GM21390 (cell line): ENCODE data around the gene SUCLA2.
"Not testable (repeated sequence)": the region's sequence is repeated elsewhere in the genome, so short reads cannot be mapped to it uniquely, and the experiment has no call there.

ENCODE experiments used
- ATAC-seq: cut with Tn5 transposase; IDR thresholded peaks from one replicate; pipeline ENCODE4 v1.9.1; 2021; ENCODE audit not compliant: unreplicated experiment

Gene SUCLA2

DNA sequence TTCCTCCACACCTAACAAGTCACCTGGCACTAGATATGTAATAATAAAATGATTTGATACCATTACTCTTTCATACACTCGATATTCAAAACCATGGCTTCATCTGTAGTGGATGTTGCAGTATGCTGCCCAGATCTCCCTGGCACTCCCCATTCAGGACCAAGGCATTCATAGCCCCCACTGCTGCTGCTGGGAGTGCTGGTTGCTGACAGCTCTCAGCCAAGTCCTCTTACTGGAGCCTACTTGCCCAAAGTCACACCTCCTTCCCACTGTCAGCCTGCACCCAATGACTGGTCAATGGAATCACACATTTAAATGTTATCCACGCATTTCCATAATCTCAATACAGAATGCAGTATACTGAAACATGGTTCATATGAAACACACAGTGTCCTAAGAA lies 3.7 kb downstream of the SUCLA2 start:
- no peak for ATAC-seq

GRCh38 chr13:47991859-47992258 lies 9.2 kb downstream of the SUCLA2 start:
- ATAC-seq = no peak

DNA sequence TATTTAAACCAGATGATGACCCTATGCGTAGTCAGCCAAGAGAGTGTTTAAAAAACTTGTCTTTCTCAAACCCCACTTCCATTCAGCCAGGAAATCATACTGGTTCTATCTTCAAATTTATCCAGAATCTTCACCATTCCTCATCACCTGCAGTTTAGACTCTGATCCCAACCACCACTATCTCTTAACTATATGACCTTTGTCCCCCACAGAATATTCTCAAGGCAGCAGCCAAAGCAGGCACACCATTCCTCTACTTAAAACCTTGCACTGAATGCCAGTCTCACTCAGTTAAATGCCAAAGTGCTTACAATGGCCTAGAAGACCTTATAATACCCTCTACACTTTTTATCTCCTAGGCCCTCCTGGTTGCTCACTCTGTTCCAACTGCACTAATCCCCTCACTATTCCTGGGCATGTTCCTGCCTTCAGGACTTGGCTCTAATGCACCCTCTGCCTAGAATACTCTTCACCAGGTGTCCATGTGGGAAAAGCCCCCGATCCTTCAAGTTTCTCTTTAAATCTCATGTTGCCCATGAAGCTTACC lies 10.1 kb downstream of the SUCLA2 start:
- ATAC-seq = no peak

DNA sequence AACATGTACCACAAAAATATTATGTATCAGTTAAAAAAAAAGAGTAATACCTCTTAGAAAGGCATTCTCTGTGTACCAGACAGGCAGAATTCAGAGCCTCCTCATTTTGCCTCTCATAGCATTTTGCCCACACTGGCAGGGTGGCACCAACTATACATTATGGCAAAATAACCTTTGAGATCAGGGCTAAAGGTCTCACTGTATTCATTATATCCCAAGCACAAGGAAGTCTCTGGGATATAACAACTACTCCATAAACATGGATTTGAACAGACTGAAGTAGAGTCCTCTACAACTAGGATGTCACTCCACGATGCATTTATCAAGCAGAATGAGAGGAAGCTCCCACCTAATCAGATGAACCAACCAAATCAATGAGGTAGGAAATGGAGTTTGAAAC lies 10.6 kb downstream of the SUCLA2 start:
- no peak for ATAC-seq

DNA sequence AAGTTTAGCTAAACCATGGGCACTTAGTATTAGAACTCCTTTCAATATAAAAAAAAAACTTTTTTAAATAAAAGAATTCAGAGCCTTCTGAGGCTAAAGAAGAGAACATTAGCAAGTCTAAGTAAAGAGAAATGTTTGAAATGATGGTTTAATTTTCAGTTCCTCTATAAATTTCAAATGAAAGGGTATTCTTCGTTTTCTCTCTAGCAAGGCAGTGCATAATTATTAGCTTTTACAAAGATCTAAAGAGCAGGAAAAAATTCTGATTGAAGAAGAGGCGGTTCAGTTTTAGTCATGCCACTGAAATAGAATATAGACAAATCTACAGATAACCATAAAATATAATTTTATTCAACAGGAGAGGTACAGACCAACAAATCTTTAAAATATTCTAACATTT lies 18.0 kb downstream of the SUCLA2 start:
- ATAC-seq = no peak

DNA sequence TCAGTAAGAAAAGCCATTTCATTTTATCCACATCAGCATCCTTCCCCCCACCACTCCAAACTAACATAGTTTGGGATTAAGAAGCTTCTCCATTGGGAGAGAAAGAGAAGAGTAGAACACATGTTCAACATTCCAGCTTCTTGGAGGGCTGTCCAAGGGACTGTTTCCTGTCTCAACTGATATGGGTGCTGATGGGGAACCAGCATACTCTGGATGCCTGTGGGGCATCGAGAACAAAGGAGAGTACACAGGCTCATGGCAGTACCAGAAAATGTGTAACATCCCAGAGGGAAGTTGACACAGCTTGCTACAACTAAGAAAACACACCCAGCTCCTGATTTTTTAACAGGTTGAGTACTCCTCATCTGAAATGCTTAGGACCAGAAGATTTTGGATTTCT lies 24.7 kb downstream of the SUCLA2 start:
- ATAC-seq = no peak

DNA sequence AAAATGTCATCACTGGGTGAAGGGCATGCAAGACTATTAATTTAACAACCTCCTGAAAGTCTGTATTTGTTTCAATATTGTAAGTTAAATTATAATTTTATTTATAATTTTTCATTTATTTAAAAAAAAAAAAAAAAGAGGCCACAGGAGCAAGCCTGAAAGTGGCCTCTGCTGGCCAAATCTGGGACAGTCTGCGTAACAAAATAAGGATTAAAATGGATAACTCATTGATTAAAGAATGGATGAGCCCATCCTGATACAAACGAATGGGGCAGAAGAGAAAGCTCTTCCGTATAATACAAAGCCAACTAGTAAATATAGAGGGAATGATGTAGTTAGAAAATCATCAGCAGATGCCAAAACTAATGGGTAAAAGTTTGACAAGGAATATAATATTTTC lies 36.2 kb downstream of the SUCLA2 start:
- no peak for ATAC-seq

DNA sequence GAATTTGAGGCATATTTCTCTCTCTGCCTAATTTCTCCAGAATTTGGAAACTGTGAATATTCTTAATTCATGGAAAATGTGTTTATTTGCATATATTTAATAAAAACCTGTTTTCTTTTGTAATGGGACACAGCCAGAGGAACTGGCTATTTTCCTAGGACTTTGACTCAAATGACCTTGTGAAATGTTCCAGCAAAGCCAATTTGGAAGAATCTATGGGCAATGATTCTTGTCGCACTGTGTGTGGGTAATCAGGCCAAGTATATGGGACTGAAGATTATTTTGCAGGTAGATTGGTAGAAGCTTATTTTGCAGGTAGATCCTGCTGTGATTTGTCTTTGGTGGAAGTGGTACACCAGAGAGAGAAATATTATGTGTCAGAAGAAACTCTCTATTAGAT lies 38.8 kb downstream of the SUCLA2 start:
- no peak for ATAC-seq

GRCh38 chr13:47959468-47960247 lies 41.4 kb downstream of the SUCLA2 start:
- ATAC-seq = no peak

DNA sequence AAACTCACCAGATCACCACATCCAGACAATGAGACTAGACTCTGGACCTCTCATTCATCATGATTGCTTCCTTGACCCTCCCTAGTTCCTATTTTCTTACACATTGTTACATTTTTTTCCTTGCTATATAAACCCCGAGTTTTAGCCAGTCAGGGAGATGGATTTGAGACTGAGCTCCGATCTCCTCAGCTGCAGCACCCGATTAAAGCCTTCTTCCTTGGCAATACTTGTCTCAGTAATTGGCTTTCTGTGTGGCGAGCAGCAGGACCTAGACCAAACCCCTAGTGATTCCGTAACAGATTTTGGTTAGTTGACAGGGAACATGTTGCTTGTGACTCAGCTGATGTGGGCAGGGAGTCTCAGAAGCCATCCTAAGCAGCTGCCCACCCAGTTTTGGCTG lies 44.0 kb downstream of the SUCLA2 start:
- ATAC-seq = no peak

- ATAC-seq = no peak
These were observed 45.2 kb downstream of the SUCLA2 start for GRCh38 chr13:47955836-47956235.

DNA sequence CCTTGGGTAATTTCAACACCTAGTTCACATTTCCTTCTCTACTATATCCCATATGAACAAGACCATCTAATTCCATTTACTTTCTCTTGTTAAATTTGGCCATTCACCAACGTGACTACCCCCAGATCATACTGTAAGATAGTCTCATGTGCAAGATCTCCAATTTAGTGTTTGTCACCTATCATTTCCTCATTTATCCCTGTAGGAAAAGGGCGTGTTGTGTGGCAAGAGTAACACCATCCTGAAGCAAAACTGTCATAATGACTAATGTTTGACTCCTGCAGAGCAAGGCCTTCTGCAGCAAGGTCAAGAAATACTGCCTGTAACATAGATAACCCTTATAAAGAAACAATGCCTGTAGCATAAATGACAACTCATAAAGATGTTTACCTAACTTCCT lies 51.3 kb downstream of the SUCLA2 start:
- ATAC-seq = no peak

- no peak for ATAC-seq
These were observed 55.3 kb downstream of the SUCLA2 start for GRCh38 chr13:47945738-47946137.

DNA sequence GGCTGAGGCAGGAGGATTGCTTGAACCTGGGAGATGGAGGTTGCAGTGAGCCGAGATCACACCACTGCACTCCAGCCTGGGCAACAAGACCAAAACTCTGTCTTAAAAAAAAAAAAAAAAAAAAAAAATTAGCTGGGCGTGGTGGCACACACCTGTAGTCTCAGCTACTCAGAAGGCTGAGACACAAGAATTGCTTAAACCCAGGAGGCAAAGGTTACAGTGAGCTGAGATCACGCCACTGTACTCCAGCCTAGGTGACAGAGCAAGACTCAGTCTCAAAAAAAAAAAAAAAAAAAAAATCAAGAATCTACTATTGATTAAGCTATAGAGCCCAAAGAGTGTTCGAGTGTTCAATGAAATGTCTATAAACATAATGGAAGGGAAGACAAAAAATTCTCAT lies 55.9 kb downstream of the SUCLA2 start:
- not testable (repeated sequence) for ATAC-seq

DNA sequence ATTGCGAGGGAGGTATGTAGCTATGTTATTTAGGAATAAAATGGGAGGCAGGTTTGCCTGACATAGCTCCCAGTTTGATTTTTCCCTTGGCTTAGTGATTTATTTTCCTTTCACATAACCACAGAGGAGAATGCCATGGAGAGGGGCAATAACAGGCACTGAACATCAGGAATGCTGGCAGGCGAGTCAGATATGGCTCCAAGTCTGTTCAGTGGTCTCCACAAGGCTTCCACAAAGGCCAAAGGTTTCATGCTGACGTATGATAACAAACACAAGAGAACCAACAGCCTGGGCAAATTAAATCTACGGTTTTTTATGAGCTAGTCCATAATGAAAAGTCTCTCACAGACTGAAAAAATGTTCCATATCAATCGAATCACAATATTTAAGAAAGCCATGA lies 66.7 kb downstream of the SUCLA2 start:
- no peak for ATAC-seq

DNA sequence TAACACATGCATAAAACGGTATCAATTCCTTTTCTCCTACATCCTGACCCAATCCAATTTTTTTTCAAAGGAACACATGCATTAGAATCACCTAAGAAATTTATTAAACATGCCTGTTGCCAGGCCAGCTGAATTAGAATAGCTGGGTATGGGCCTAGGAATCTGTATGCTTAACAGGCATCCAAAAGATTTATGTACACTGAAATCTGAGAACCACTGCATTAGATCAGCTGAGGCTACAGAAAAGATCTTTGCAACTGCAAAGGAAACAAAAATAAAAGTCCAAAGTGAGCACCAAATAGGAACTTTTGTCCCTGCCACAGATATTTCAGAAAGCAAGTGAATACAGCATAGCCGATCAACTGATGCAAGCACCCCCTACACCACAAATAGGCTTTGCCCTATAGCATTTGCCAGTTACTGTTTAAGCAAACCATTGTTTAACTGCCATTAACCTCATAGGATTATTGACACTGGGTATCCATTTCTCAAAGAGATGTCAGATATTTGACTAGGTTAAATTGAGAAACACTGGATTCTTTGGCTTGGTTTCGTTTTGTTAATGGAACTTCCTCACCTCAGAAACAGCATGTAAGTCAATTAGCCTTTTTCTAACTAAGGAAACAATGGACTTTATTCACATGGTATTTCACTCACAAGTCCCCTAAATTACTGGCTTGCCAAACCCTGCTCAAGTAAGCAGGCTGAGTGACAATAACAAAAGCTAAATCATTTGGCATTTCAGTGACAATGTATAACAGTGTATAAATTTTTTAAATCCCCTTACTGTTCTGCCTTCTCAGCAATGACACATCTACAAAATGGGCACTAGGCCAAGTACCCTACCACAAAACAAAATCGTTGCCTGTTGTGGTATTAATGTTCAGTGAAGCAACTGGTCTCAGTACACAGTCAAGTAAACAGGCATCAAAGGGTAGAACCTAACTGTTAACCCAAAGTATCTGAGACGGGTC lies 67.8 kb downstream of the SUCLA2 start:
- ATAC-seq = no peak

GRCh38 chr13:47930649-47931165 lies 70.4 kb downstream of the SUCLA2 start:
- no peak for ATAC-seq

DNA sequence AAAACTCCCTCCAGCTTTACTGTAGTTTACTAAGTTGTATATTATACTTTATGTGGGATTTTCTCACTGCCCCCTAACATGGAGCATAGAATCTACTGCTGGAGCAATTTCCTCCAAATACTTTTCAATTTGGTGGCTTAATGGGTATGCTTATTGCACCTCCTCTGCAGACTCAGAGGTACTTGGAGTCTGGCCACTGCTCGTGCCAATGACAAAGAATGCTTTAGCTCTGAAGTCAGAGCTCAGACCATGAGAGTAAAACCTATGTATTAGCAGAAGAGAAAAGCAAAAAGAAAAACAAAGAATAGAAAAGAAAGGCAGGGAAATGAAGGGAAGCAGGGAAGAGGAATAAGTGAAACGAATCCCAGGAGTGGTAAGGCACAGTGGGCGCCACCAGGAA lies 71.9 kb downstream of the SUCLA2 start:
- no peak for ATAC-seq

GRCh38 chr13:47917022-47917574 lies 84.0 kb downstream of the SUCLA2 start:
- no peak for ATAC-seq

DNA sequence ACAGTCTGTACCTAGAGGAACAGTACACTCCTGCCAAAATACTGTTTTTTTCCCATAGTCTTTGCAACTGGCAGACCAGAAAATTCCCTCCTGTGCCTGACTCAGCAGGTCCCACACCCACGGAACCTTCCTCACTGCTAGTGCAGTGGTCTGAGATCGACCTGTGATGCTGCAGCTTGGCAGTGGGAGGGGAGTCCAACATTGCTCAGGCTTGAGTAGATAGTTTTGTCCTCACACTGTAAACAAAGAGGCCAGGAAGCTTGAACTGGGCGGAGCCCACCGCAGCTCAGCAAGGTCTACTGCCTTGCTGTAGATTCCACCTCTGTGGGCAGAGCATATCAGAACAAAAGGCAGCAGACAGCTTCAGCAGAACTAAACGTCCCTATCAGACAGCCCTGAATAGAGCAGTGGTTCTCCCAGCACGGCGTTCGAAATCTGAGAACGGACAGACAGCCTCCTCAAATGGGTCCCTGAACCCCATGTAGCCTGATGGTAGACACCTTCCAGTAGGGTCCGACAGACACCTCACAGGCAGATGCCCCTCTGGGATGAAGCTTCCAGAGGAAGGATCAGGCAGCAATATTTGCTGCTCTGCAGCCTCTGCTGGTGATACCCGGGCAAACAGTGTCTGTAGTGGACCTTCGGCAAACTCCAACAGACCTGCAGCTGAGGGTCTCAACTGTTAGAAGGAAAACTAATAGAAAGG lies 92.7 kb downstream of the SUCLA2 start:
- no peak for ATAC-seq

DNA sequence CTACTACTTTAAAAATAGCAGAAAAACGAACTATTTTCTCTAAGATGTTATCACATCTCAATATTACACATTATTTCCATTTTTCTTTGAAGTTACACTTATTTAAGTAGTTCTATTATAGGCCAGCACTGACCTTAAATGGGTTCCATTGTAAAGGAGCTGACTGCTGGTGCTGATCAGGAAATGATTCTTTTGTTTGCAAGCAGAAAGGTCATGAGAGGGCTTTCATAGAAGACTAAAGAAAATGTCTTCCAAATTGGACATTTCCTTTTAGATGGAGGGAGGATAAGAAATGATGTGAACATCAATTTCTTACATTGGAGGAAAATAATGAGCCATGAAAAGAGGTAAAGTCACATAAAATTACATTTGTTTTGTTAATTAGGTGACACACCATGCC lies 96.2 kb downstream of the SUCLA2 start:
- no peak for ATAC-seq
